Measurements from ENCODE around the gene PDE4B.

GRCh38 chr1:65813956-65814355, 21.3 kb downstream of the PDE4B start:
- TF ChIP-seq, protein P1, sequence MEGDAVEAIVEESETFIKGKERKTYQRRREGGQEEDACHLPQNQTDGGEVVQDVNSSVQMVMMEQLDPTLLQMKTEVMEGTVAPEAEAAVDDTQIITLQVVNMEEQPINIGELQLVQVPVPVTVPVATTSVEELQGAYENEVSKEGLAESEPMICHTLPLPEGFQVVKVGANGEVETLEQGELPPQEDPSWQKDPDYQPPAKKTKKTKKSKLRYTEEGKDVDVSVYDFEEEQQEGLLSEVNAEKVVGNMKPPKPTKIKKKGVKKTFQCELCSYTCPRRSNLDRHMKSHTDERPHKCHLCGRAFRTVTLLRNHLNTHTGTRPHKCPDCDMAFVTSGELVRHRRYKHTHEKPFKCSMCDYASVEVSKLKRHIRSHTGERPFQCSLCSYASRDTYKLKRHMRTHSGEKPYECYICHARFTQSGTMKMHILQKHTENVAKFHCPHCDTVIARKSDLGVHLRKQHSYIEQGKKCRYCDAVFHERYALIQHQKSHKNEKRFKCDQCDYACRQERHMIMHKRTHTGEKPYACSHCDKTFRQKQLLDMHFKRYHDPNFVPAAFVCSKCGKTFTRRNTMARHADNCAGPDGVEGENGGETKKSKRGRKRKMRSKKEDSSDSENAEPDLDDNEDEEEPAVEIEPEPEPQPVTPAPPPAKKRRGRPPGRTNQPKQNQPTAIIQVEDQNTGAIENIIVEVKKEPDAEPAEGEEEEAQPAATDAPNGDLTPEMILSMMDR (optimal IDR thresholded peaks at IDR 0.05 in 1 of 3, IDR thresholded peaks at IDR 0.05 in 1 of 3, conservative IDR thresholded peaks at IDR 0.05 in 1 of 3; ENCODE audit: extremely low read depth in 1 of 3, insufficient read depth in 2 of 3, low read length in 3 of 3), result no peak
- no peak for TF ChIP-seq EZH2 (IDR thresholded peaks at IDR 0.05; ENCODE audit: low read length)

Data from keratinocyte (primary cell).